ENCODE results near the gene MLLT1. TPM values are rescaled to one million over a fixed set of nuclear protein-coding genes. Genes with fewer than 3 reads are reported as not detected.

The MLLT1 gene
- total RNA-seq, 1 donor from 2014 or later: 65.8 TPM

DNA sequence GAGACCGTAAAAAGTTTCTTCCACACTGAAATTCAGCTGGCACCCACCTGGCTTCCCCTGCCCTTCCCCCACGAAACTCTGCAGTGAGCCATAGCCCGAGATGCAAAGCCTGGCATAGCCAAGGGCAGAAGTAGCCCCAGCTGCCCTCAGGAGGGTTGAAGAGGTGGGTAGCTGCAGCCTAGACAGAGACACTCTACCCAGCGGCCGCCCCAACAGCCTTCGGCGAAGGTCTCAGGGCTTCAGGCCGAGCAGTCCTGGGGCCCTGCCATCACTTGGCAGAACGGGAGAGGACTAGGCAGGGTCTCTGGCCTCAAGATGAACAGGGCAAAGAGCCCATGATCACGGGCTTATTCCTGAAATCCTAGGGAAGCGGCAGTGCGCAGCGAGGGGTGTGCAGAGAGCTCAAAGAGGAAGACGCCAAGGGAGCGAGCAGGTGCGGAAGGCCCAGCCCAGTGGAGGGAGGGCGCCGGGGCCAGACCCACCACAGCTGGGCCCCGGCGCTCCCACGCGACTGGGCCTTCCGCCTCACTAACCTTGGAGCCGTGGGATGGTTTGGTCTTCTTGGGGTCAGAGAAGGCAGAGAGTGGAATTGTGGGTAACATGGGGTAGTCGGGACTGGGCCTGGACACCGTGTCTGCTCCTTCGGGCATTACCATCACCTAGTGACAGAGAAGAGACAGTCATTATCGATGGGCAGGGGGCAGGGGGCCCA is 53.2 kb downstream of the MLLT1 start:
- H3K27ac Mint-ChIP-seq (ENCODE audit: unreplicated experiment): no peak overlapping the region
- no peak for DNase-seq (ENCODE audit: extremely low spot score, unreplicated experiment)

DNA sequence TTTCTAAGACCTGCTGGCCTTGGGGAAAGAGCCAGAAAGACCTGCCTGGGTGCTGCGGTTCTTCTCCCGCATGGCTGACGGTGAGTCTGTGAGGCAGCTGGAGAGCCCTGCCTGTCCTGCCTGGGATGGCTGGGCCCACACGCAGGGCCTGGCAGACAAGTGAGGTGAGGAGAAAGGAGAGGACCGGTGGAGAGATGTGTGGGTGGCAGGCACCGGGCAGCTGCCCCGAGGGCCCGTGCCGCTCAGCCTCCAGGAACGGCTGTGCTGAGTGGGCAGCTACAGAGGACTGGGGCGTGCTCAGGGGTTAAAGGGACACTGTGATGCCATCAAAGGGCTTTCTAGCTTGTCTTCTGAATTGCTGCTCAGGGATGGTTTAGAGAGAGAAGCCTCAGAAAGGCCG is 53.8 kb downstream of the MLLT1 start:
- TF ChIP-seq, protein P1, sequence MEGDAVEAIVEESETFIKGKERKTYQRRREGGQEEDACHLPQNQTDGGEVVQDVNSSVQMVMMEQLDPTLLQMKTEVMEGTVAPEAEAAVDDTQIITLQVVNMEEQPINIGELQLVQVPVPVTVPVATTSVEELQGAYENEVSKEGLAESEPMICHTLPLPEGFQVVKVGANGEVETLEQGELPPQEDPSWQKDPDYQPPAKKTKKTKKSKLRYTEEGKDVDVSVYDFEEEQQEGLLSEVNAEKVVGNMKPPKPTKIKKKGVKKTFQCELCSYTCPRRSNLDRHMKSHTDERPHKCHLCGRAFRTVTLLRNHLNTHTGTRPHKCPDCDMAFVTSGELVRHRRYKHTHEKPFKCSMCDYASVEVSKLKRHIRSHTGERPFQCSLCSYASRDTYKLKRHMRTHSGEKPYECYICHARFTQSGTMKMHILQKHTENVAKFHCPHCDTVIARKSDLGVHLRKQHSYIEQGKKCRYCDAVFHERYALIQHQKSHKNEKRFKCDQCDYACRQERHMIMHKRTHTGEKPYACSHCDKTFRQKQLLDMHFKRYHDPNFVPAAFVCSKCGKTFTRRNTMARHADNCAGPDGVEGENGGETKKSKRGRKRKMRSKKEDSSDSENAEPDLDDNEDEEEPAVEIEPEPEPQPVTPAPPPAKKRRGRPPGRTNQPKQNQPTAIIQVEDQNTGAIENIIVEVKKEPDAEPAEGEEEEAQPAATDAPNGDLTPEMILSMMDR (IDR thresholded peaks at IDR 0.05): no peak
- Mint-ChIP-seq H3K27me3 (ENCODE audit: unreplicated experiment) (no peaks in the 10 kb centered on the region), H3K4me1 (ENCODE audit: unreplicated experiment) (peaks cover 2% of the 10 kb centered on the region), H3K27ac (ENCODE audit: unreplicated experiment) (no peak overlapping the region), H3K4me3 (ENCODE audit: unreplicated experiment) (no peak overlapping the region), H3K36me3 (ENCODE audit: unreplicated experiment) (peaks cover 14% of the 10 kb centered on the region), H3K9me3 (ENCODE audit: unreplicated experiment) (no peaks in the 10 kb centered on the region)
- no peak for DNase-seq (ENCODE audit: extremely low spot score, unreplicated experiment)

More for the DNA sequence above, 53.2 kb downstream of the MLLT1 start:
- Mint-ChIP-seq H3K4me1 (ENCODE audit: unreplicated experiment) (peaks cover 2% of the 10 kb centered on the region), H3K36me3 (ENCODE audit: unreplicated experiment) (peaks cover 14% of the 10 kb centered on the region), H3K4me3 (ENCODE audit: unreplicated experiment) (no peak overlapping the region), H3K27me3 (ENCODE audit: unreplicated experiment) (no peaks in the 10 kb centered on the region), H3K9me3 (ENCODE audit: unreplicated experiment) (no peaks in the 10 kb centered on the region)
- TF ChIP-seq, protein P1 (IDR thresholded peaks at IDR 0.05): no peak

DNA sequence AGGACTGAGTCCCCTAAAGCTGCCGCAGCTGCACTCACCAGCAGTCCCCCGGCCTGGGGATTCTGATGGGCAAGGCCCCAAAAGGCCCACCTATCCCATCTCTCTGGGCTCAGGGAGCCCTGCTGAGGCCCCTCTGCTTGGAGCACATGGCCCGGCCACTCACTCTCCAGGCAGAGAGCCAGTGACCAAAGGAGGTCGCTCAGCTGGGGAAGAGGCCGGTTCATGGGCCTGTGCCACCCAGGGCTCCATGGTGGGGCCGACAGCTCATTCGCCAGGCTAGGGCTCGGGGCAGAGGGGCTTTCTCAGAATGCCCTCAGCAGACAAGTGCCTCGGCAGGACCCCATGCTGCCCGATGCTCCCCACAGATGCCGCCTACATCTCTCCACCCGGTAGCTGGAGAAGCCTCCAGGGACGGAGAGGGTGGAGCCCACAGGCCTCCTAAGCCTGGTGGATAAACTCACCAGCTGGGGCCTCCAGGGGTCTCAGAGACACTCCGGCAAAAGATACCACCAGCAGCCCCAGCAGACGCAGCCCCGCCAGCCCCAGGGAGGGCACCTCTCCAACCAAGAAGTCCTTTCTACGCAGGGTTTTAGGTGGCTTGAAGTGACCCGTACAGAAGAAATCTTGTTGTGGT is 54.4 kb downstream of the MLLT1 start:
- TF ChIP-seq, protein P1 (IDR thresholded peaks at IDR 0.05): no peak
- Mint-ChIP-seq H3K4me1 (ENCODE audit: unreplicated experiment) (peaks cover 2% of the 10 kb centered on the region), H3K27ac (ENCODE audit: unreplicated experiment) (no peak overlapping the region), H3K4me3 (ENCODE audit: unreplicated experiment) (no peak overlapping the region), H3K9me3 (ENCODE audit: unreplicated experiment) (no peaks in the 10 kb centered on the region), H3K27me3 (ENCODE audit: unreplicated experiment) (no peaks in the 10 kb centered on the region), H3K36me3 (ENCODE audit: unreplicated experiment) (peaks cover 11% of the 10 kb centered on the region)
- no peak for DNase-seq (ENCODE audit: extremely low spot score, unreplicated experiment)

DNA sequence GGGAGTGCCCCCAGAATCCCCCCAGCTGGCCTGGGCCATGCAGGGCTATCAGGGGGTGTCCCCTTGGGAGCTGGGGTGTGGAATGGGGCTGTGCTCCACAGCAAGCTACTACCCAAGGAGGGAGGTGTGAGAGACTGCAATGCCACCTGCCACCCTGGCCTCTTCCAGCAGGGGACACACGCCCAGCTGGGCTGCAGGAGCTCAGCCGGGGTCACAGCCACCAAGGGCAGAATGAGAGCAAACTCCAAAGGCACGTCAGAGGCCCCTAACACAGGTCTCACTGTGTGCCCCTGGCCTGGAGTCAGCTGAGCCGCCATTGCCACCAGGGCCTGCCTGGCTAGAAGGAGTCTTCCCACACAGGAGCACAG is 55.5 kb downstream of the MLLT1 start:
- no peaks in the 10 kb centered on the region for H3K27me3 Mint-ChIP-seq (ENCODE audit: unreplicated experiment)
- no peak overlapping the region for H3K4me3 Mint-ChIP-seq (ENCODE audit: unreplicated experiment)
- TF ChIP-seq, protein P1 (IDR thresholded peaks at IDR 0.05): no peak
- no peak overlapping the region for H3K27ac Mint-ChIP-seq (ENCODE audit: unreplicated experiment)
- DNase-seq (ENCODE audit: extremely low spot score, unreplicated experiment): no peak
- peaks cover 8% of the 10 kb centered on the region for H3K36me3 Mint-ChIP-seq (ENCODE audit: unreplicated experiment)
- H3K9me3 Mint-ChIP-seq (ENCODE audit: unreplicated experiment): no peaks in the 10 kb centered on the region
- peaks cover 2% of the 10 kb centered on the region for H3K4me1 Mint-ChIP-seq (ENCODE audit: unreplicated experiment)

DNA sequence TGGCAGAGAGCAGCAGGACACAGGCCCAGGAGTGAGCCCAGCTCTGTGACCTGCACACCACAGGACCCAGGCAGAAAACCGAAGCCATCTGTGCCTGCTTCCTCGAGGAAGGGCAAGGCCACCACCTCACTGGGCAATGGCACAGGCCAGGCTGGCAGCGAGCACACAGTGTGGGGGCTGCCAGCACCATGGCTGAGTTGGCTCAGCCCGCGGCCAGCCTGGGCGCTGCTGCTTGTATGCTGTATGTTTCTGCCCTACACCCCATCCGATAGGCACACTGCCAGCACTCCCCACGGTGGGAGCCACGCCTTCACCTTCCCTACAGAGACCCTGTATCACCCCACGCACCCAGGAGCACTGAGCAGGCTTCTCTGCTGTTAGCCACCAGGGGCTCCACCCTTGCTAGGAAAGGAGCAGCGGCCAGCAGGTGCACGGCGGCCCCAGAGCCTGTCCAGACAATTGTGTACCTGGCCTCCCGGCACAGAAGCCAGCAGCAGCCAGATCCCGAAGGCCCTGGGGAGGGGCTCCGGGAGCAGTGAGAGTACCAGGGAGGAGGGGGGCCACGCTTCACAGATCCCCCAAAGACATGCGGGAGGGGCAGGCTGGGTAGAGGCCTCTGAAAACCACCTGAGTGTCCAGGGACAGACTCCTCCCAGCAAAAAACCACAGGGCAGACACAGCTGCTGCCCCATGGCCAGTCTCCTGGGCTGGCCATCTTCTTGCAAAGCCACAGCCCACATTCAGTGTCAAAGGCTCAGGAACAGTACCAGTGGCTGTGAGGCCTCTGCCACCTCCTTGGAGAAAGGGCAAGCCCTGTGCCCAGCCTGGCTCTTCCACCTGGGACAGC is 56.1 kb downstream of the MLLT1 start:
- TF ChIP-seq, protein P1 (IDR thresholded peaks at IDR 0.05): no peak
- Mint-ChIP-seq H3K4me3 (ENCODE audit: unreplicated experiment) (no peak overlapping the region), H3K9me3 (ENCODE audit: unreplicated experiment) (no peaks in the 10 kb centered on the region), H3K4me1 (ENCODE audit: unreplicated experiment) (peaks cover 2% of the 10 kb centered on the region), H3K36me3 (ENCODE audit: unreplicated experiment) (peaks cover 8% of the 10 kb centered on the region), H3K27me3 (ENCODE audit: unreplicated experiment) (no peaks in the 10 kb centered on the region), H3K27ac (ENCODE audit: unreplicated experiment) (no peak overlapping the region)
- DNase-seq (ENCODE audit: extremely low spot score, unreplicated experiment): no peak

All from osteocyte (in vitro differentiated cells).